Esophagus muscularis mucosa (tissue), 3 donors: Measurements from ENCODE around the gene INSIG1.

Source experiments
- POLR2A ChIP-seq: fragments of 450-650 bp; IDR thresholded peaks from one replicate; pipeline ENCODE4 v1.6.1; 2017; ENCODE audit warnings: antibody characterized with exemption, moderate library complexity, mild to moderate bottlenecking, low read depth
- TF ChIP-seq, protein P1 (sequence below), 3 experiments: fragments of 200-600 bp in 2 of 3; fragments of 450-650 bp in 1 of 3; sonication (generic) in 2 of 3; IDR thresholded peaks; one replicate each; pipeline ENCODE4 v1.5.1; 2017 to 2019; ENCODE audit warnings: antibody characterized with exemption in 3 of 3, mild to moderate bottlenecking in 2 of 3, moderate library complexity in 1 of 3

DNA sequence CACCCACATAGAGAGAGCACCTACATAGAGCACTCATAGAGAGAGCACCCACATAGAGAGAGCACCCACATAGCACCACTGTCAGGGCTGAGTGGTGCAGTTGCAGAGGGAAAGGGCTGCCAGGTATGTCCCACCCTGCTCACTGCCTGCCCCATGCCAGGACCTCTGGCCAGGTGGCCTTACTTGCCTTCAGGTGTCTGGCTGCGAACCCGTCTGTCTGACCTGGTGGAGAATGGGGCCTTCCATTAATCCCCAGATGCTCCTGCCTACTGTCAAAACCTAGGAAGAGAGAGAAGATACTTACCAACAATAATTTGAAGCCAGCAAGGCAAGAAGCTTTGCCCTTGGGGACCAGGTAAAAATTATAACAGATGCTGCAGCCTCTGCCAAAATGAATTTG is 51.1 kb downstream of the INSIG1 start:
- no peak for TF ChIP-seq POLR2A
- TF ChIP-seq, protein P1, sequence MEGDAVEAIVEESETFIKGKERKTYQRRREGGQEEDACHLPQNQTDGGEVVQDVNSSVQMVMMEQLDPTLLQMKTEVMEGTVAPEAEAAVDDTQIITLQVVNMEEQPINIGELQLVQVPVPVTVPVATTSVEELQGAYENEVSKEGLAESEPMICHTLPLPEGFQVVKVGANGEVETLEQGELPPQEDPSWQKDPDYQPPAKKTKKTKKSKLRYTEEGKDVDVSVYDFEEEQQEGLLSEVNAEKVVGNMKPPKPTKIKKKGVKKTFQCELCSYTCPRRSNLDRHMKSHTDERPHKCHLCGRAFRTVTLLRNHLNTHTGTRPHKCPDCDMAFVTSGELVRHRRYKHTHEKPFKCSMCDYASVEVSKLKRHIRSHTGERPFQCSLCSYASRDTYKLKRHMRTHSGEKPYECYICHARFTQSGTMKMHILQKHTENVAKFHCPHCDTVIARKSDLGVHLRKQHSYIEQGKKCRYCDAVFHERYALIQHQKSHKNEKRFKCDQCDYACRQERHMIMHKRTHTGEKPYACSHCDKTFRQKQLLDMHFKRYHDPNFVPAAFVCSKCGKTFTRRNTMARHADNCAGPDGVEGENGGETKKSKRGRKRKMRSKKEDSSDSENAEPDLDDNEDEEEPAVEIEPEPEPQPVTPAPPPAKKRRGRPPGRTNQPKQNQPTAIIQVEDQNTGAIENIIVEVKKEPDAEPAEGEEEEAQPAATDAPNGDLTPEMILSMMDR (IDR thresholded peaks at IDR 0.05) = no peak
